Non-pigmented ciliary epithelial cell (primary cell): ENCODE measurements around the gene TAAR9.
"Not testable (repeated sequence)": the region's sequence is repeated elsewhere in the genome, so short reads cannot be mapped to it uniquely, and the experiment has no call there.

ENCODE experiments used
- DNase-seq: peaks from one replicate; pipeline ENCODE4 v3.0.0-alpha.2; 2010; ENCODE audit warnings: low read depth

The TAAR9 gene

DNA sequence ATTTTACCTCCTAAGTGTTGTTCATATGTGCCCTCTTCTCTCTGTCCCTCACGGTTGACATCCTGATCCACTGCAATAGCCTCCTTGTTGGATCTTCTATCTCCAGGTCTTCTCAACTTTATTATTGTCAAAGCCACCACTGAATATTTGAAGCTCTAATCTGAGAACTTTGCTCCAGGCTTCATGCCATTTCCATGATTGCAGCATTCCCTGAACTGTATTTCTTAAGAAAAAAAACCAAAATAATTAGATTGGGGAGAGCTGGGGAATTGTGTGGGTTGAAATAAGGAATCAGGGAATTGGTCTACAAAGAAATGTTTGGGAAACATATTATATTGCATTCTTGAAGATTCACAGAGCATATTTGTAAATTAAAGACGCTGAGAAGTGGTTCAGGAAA is 22.7 kb upstream of the TAAR9 start:
- DNase-seq: no peak

DNA sequence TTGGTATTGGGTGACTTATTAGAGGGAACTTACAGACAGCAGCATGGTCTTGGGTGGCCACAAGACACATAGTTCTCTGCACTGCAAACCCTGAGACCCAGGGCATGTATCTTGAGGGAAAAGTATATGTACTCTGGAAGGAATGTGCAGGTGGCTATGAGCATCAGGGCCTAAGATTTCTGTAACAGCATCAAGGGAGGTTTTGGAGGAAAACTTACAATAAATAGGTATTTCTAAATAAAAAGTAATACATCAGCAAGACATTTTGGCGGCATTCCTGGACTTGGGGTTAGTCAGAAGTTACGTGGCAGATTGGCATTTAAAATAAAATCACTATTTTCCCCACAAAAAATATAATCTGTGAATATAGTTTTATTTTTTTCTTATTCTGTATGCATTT is 17.1 kb upstream of the TAAR9 start:
- DNase-seq: no peak

DNA sequence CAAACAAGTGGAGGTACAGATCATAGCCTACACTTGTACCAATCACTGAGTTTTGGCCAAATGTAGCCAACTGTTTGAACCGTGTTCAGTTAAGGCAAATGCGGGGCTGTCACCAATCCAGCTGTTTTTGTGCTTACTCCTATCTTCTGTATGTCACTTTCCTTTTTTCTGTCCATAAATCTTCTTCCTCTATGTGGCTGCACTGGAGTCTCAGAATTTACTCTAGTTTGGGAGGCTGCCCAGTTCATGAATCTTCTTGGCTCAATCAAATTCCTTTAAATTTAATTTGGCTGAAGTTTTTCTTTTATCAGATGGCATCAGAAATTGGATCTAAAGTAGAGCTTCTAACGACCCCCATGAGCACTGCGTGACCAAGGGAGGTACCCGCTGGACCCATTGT is 13.4 kb upstream of the TAAR9 start:
- DNase-seq: no peak

DNA sequence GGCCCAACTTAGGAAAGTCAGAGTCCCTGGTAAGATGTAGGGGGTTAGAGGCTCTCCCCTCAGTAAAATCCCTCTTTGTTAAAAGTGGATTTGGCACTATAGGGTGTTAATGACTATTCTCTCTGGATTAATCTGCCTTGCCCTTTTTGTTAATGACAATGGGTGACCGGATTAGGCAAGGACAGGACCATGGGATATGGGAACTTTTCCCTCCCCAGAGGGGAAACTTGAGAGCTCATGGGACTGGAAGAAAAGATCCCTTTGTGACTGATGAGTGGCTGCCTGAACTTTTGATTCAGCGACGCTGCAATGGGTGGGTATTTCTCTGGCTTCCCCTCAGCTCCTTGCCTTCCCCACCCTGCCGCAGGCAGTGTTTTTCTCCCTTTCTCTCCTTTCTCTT is 12.2 kb upstream of the TAAR9 start:
- DNase-seq: no peak

DNA sequence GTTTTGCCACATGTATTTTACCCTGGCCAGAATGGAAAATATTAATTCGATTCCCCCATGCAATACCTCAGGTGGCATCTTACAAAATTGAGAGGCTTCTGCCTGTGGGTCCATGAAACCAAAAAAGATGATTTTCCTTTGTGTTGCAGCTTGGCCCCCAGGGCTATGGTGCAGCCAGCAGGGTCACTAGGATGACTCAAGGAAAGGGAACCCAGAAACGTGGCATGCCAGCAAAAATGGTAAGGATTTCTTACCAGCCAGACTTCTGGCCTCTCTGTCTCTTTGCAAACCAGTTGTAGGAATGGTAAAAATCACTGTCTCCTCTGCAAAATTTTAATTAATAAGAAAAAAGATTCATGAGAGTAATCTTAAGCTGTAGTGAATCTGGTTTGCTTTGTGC is 11.6 kb upstream of the TAAR9 start:
- no peak for DNase-seq

DNA sequence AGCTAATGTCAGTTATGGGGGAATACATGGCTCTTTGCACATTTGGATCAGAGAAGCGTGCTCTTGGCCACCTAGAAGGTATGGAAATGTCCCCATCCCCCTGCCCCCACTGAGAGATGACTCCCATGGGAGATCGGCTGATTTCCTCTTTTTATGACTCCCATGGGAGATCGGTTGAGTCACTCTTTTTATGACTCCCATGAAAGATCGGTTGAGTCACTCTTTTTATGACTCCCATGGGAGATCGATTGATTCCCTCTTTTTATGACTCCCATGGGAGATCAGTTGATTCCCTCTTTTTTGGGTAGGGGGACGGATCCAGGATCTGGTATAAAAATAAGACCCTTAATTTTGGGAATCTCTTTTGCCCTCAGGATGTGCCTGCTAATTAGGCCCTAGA is 10.3 kb upstream of the TAAR9 start:
- DNase-seq: no peak

DNA sequence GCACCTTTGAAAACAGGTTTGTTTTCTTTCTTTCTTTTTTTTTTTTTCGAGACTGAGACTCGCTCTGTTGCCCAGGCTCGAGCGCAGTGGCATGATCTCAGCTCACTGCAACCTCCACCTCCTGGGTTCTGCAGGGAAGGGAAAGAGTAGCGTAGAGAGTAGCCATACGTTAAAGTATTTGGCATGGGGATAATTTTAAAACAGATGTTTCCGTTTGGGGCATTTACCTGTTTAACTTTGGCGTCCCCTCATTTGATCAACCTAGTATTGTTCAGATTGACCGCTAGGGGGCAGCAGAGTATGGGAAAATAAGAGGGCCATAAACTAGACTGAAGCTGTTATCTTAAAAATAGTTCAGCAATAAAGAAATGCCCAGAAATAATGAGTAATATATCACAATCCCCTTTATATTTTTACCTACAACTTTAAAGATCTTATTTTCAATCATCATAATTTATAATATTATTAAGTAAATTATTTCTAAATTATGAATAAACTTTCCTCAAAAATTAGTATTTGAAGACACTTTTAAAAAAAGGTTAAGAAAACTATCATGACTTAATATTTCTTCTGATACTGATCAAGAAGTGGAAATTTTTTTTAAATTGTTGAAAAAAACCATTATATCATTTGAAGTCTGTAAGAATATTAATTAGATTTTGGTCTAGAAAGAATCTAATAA is 7.6 kb upstream of the TAAR9 start:
- DNase-seq: peak; percentile 26

DNA sequence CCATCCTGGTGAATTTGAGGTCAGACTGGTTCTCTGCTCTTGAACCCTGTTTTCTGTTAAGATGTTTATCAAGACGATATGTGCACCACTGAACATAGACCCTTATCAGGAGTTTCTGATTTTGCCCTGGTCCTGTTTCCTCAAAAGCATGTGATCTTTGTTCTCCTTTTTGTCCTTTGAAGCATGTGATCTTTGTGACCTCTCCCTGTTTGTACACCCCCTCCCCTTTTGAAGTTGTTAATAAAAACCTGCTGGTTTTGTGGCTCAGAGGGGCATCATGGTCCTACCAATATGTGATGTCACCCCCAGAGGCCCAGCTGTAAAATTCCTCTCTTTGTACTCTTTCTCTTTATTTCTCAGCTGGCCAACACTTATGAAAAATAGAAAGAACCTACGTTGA is 3.5 kb upstream of the TAAR9 start:
- not testable (repeated sequence) for DNase-seq

DNA sequence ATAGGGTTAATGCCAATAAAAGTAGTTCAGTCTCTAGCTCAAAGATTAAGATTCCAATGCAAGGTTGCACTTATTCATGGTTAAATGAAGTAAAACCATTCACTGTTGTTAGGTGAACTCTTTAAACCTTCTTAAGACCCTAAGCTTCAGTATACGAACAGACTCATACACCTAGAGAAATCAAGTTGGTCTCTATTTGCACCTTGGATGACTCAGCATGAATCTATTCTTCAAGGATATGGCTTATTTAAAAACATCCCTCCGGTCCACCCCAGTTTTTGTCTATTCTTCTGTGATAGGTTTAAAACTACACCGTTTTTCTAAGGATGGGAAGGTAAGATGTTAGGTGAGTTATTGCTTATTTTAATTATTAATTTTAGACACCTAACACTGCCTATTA is 932 bp upstream of the TAAR9 start:
- DNase-seq: no peak

DNA sequence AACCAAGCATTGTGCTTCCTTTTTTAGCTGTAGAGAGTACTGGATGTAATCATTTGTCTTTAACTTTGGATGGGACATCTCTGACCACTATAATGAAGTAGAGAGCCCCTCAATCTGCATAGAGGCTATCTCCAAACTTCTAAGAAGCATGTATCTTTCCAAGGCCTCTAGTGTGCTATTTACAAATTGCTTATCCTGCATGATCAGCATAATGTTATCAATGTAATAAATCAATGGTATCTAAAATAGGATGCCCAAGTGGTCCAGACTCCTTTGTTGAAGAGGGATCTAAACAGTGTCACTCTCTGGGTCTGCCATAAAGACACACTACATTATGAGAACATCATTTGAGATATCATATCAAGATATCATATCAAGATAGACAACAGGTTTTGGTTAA is 6.7 kb downstream of the TAAR9 start:
- DNase-seq: no peak

DNA sequence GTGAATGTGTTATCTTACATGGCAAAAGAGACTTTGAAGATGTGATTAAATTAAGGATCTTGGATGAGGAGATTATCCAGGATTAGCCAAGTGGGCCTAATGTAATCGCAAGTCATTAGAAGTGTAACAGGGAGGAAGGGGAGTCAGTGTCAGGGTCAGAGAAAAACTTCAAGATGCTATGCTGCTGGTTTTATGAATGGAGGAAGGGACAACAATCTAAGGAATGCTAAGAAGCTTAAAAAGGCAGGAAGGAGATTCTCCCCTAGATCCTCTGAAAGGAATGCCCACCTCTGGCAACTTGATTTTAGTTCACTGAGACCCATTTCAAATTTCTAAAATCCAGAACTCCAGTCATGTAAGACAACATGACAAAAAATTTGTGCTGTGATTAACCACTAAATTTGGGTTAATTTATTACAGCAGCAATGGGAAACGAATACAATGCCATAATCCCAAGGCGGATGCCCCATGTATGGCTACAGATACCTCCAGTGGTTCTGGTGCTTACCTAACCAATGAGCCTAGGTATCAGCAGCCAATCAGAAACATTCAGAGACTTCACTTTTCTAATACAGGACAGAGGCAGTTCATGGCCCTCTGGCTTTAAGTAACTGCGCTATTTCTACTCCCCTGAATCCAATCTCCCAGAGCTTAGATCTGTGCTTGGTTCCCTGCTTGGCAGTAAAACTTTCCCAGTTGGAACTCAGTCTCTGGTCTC is 10.8 kb downstream of the TAAR9 start:
- no peak for DNase-seq

DNA sequence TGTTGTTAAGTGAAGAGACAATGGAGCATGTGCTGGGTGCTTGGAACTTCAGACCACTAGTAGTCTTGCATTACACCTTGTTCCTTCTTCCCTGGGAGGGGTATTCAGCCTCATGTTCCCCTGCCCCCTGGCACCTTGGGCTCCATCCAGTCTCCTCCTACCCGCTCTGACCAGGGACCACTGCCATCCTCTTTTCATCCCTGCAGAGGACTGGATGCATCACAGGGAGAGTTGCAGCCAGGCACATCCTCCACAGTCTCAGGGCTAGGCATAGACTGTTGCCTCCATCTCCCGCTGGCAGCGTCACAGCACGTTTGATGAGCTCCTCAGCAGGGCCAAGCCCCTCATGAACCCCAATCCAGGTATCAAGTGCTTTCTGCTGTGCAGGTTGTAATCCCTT is 13.1 kb downstream of the TAAR9 start:
- no peak for DNase-seq

DNA sequence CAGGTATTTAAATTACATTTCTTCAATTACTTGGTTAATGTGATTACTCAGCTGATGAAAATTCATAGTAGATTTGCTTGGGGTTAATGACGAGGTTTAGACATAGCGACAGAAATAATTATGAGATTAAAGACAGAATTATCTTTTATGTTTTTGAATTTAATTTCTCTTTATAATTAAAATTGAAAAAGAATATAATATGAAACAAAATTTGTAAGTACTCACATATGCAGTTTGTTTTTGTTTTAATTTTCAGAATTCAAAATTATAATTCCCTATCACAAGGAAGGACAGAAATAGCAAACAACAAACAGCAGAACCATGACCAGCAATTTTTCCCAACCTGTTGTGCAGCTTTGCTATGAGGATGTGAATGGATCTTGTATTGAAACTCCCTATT is 14.3 kb downstream of the TAAR9 start, which contains the start of gene TAAR8:
Gene TAAR8 (plus strand): TSS at position 301 of the 400 bp plus-strand sequence. CDS start 21 bp downstream, at position 322.
- no peak for DNase-seq

DNA sequence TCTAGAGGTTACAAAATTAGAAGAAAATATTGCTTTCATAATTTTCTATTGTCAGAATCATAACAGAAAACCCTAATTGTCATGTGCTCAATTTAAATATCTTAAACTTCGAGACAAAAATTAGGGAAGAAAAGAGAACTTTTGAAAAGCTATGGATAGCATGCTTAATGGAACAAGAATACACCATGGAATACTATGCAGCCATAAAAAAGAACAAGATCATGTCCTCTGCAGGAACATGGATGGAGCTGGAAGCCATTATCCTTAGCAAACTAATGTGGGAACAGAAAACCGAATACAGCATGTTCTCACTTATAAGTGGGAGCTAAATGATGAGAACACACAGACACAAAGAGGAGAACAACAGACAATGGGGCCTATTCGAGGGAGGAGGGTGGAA is 22.0 kb downstream of the TAAR9 start:
- not testable (repeated sequence) for DNase-seq

DNA sequence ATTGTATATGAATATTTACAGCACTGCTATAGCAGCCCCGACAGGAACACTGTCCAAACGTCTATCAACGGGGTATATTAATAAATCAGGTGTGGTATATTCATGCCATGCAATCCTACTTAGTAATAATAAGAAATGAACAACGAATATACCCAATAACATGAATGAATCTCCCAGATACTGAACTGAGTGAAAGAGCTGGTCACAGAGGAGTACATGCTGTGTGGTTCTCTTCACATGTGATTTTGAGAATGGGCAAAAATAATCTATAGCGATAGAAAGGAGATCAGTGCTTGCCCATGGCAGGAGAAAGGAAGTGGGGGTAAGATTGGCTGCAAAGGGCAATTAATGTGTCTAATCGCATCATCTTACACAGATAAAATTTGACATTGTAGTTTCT is 28.3 kb downstream of the TAAR9 start:
- DNase-seq: no peak

DNA sequence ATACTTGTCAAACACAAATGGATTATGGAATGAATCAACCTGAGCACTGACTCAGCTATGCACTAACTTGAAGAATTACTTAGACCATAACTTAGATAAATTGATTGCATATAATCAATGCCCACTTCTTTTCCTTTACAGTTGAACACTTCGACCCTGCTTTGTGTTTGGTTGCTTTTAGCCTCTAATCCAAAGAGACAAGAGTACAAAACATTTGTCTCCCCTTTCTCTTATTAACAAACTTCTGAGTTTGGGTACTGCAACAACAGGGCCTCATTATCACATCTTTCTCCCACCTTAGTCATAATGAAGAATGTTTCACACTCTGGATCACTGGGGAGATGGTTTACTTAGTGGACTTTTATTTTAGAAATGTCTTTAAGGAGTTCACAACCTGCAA is 29.5 kb downstream of the TAAR9 start:
- DNase-seq: no peak

DNA sequence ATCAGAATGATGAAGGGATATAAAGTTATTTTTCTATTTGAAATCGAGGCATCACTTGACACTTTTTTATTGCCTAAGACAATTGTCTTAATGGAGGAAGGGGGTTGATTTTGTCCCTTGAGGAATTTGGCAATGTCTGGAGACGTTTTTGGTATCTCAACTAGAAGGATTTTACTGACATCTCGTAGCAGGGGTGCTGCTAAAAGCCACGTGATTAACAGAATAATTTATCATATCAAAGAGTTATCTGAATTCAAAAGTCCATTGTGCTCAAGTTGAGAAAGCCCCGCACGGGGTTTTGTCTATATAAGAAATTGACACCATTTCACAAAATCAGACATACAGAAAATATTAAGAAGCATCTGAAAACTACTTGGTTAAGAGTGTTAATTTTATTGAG is 30.5 kb downstream of the TAAR9 start:
- DNase-seq: no peak

DNA sequence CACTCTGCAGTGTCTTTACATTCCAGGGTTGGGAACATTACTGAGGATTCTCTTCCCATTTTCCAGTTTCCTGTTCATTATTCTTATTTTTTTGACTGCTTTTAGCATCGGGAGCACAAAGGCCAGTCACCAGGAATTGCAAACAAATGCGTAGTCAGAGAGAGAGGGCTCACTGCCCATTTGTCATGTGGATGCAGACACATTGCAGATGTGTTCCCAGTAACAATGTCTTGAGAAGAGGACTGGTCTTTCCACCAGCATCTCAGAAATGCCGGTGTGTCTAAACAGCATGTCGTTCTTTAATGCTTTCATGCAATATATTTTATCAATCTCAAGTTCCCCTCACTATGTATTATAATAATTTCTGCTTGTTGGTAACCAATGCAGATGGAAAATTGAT is 31.1 kb downstream of the TAAR9 start:
- no peak for DNase-seq

DNA sequence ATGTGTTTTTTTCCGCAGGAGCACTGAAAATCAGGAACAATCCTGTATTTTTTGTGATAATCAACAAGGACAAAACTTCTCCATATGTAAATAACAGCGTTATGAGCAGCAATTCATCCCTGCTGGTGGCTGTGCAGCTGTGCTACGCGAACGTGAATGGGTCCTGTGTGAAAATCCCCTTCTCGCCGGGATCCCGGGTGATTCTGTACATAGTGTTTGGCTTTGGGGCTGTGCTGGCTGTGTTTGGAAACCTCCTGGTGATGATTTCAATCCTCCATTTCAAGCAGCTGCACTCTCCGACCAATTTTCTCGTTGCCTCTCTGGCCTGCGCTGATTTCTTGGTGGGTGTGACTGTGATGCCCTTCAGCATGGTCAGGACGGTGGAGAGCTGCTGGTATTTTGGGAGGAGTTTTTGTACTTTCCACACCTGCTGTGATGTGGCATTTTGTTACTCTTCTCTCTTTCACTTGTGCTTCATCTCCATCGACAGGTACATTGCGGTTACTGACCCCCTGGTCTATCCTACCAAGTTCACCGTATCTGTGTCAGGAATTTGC is 32.2 kb downstream of the TAAR9 start, which contains the start of gene TAAR6:
Gene TAAR6 (plus strand): TSS at position 102 of the 557 bp plus-strand sequence. CDS start 0 bp downstream, at position 102.
- DNase-seq: no peak

DNA sequence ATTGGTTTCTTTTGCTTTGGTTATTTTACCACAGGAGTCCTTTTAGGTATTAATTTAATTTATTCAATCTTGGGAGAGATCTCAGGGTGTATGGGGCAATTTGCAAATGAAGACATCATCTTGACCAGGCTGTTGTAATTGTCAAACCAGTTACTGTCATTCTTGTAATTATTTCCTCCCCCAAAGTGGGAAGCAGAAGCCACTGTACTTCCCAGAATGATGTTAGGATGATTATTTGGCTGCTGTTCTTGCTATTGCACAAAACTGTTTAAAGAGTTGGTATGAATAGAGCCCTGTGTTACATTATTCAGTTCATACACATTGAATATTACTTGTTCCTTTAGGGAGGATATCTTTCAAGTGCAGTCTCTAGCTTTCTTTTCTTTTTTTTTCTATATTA is 33.7 kb downstream of the TAAR9 start:
- DNase-seq: no peak

DNA sequence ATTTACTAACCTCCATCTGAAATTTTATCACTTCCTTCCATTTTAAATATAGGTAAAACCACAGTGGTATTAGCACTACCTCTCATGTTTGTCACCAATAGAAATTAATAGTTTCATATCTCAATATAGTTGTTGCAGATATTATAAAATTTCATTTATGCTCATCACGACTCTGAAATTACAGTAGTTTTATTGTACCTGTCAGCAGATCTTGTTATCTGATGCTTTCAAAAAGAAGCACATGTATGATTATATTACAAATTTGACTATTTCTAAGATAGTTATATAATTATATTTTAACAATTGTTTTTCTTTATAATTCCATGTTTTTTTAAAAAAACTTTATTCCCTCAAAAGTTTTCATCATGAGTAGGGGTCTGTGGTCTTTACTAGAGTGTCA is 46.6 kb downstream of the TAAR9 start:
- DNase-seq: no peak

DNA sequence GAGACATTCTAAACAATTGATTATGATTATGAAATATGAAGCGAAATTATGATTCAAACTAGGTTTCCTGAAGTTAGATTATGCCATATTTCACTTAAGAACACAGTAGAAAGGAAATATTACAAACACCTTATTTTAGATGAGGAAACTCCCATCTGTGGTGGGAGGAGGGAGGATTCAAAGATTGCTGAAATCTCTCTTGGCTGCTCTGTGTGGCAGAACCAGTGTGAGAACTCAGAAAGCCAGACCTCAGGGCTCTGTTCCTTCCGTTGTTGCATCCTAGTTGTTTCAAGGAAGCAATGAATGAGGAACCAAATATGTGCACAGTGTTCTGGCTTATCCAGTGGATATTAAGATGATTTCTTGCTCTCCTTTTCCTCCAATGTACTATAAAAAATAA is 49.3 kb downstream of the TAAR9 start:
- no peak for DNase-seq
